Stimulated activated CD4-positive, alpha-beta T cell treated with anti-CD3 and anti-CD28 coated beads, TNF-alpha, amount 100 ng/mL, for 4 hours (primary cell): ENCODE results near the gene TANGO2.

Source experiments
- DNase-seq, 3 experiments: peaks; one replicate each; pipeline ENCODE4 v3.0.0-alpha.2; 2020; ENCODE audit warnings: low read depth in 3 of 3

The TANGO2 gene

DNA sequence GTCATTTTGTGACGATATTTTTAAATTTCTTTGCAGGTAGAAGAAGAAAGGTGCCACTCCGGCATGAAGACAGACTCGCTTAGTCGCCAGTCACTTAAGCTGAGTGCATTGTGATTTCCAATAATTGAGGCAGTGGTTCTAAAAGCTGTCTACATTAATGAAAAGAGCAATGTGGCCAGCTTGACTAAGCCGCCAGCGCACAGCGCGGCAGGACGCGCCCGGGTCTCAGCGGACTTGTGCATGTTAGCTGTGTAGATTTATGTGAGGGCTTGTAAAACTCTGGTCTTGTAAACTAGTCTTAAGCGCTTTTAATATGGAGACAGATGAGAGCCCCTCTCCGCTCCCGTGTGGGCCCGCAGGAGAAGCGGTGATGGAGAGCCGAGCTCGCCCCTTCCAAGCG lies 64.7 kb downstream of the TANGO2 start:
- DNase-seq: no peak

DNA sequence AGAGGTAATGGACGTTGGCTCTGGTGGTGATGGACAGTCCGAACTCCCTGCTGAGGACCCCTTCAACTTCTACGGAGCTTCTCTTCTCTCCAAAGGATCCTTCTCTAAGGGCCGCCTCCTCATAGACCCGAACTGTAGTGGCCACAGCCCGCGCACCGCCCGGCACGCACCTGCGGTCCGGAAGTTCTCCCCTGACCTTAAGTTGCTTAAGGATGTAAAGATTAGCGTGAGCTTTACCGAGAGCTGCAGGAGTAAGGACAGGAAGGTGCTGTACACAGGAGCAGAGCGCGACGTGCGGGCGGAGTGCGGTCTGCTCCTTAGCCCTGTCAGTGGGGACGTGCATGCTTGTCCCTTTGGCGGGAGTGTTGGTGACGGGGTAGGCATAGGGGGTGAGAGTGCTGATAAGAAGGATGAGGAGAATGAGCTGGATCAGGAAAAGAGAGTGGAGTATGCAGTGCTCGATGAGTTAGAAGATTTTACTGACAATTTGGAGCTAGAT lies 65.2 kb downstream of the TANGO2 start:
- DNase-seq: no peak

DNA sequence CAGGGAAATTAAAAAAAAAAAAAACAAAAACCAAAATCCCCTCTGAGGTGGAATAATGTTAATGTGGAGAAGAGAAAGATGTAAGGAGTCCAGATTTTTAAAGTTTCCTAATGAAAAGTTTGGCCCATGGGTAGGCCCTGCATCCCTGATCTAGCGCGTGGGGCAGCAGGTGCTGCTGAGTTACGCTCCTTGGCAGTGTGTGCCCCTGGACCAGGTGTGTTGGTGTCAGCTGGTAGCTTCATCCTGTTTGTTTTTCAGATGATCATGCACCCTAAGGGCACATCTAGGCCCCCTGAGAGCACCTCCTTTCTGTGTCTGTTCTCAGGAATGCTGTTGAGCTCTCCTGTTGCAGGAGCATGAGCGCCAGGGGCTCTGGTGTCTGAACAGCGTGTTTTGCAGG lies 65.9 kb downstream of the TANGO2 start:
- DNase-seq: no peak

DNA sequence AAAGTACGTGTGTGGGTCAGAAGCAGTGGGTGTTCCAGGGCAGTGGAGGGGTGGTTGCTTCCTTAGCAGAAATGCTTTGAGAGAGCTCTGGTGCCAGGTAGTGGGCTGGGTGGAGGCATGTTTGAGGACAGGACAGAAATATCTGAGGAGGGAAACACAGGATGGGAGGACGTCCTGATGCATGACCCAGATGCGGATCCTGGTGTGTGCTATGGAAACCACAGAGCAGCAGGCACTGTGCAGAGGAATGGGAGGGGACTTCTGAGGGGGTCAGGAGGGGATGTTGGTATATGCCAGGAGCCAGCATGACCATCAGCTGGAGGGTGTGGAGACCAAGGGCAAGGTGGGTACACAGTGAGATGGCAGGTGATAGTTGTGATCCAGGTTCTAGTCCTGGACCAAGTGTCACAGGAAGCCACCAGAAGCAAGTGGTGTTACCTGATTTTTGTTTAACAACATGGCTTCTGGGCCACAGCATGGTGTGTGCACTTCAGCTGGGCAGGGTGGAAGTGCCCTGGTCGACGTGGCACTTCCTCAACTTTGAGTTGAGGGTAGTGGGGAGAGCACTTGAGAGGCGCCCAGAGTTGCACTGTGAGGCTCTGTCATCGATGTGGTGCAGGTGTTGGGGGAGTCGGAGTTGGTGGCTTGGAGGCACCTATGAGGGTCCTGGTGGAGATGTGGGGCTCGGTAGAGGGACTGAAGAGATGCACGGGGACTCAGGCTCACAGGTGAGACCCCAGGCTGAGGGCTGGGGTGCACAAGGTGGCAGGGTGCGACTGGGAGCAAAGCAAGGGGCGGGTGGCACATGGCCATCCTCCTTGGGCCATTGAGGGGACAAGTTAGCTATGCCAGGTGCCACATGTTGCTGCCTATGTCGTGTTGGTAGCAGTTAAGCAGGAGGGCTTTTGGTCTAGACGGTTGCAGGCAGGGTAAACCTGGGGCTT lies 66.7 kb downstream of the TANGO2 start:
- DNase-seq: no peak

DNA sequence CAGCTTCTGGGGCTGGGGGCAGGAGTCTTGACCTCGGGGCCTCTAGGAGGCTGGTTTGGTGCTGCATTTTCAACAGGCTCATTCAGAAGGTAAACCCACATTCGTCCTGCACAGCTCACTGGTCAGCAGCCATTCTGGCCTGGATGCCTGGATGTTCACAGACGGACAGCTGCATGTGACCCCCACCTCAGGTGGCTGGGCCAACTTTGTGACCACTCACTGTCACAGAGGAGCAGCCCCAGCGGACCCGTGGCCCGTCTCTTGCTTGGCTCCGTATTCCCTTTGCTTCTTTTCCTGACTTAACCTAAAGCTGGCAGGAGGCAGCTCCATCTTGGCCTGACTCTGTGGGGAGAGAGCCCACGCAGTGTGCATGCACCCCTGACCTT lies 67.3 kb downstream of the TANGO2 start:
- DNase-seq: no peak

DNA sequence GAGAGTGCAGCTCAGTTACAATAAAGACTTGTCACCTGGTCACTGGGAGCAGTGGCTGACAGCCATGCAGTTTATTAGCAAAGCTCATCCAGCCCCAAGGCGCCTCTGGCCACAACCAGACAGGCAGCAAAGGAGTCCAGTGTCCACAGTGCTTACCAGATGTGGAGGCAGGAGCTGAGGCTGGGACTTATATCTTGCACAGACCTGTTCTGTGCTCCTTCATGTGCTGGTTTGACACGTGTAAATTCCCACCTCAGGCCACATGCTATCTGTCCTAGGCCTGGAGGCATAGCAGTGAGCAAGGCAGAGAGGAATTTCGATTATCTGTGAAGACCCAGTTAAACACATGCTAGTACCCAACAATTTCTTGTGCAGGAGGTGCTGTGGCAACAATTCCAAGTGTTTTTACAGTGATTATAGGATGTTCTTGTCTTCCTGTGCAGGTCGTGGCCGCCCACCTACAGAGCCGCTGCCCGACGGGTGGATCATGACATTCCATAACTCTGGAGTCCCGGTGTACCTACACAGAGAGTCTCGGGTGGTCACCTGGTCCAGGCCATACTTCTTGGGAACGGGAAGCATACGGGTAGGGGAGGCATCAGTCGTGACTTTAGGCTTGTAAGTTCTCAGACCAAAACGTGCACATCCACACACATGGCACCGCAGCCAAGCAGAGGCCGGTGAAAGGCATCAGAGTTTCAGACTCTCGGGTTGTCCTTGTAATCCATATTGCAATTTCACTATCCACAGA lies 68.5 kb downstream of the TANGO2 start:
- DNase-seq: no peak

DNA sequence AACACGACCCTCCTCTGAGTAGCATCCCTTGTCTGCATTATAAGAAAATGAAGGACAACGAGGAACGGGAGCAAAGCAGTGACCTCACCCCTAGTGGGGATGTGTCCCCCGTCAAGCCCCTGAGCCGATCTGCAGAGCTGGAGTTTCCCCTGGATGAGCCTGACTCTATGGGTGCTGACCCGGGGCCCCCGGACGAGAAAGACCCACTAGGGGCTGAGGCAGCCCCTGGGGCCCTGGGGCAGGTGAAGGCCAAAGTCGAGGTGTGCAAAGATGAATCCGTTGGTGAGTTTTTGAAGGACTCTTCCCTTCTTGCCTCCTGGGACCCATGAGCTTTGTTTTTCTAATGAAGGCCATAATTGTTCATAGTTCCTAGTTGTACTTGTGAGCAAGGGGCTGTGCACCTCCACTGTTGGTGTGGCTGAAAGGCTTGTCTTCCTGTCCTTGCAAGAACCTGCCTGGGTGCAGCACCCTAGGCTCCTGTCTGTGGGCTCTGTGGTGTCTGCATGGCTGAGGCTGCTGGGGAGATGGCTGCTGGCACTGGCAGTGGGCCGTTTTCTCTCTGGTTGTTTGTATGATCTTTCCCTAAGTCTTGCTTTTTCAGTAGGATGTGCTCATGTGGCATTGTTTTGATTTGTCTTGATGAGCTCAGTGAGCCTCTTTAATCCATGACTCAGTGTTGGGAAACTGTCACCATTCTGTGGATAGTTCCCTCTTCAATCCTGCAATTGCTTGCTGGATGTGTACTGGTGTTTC lies 69.2 kb downstream of the TANGO2 start:
- DNase-seq: no peak

DNA sequence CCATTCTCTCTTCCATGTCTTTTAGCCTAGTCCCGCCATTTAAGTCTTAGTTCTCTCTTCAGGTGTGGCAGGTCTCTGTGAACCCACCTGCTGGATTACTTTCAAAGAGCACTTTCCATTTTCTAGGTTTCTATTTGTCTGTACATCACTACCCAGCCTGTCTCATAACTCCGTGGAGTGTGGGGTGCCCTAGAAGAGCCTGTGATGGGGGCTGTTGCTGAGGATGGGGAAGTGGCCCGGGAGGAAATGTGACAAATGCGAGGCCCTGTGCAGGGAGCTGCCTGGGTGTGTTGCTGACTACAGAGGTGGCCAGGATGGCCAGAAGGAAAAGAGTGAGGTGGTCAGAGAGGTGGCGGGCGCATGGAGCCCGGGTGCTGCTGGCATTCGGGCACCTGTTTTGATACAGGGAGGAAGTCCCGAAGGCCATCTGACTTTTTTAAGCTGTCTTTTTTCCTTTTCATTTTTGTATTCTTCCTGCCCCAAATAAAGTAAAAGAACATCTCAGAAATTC lies 69.9 kb downstream of the TANGO2 start:
- no peak for DNase-seq

DNA sequence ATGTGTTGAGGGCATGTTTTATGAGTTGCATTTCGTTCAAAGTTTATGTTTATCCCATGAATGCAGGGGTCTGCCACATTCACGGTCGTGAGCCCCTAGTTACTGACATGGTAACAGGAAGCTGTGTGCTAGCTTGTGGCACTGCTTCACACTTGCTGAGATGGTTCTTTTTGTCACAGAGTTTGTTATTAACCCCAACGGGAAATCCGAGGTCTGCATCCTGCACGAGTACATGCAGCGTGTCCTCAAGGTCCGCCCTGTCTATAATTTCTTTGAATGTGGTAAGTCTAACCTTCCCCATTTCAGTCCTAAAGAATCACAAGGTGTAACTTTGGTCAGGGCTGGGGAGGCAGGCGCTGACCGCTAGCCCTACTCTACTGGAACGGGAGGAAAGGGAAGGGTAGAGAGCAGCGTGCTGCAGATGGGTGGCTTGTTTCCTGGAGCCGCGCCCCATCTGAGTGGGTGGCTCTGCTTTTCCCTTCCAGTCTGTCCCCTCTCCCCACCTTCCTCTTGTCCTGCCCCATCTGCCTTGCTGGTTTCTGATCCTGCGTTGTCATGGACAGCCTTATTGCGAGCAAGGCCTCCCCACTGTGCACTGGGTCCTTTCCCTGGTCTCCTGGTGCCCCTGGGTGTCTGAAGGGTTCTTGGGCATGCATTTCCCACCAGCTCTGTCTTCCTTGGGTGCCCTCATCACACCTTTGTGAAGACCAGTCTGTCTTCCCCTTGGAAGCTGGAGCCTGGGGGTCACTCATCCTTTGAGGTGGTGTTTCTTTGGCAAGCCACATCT lies 71.0 kb downstream of the TANGO2 start:
- DNase-seq: no peak

DNA sequence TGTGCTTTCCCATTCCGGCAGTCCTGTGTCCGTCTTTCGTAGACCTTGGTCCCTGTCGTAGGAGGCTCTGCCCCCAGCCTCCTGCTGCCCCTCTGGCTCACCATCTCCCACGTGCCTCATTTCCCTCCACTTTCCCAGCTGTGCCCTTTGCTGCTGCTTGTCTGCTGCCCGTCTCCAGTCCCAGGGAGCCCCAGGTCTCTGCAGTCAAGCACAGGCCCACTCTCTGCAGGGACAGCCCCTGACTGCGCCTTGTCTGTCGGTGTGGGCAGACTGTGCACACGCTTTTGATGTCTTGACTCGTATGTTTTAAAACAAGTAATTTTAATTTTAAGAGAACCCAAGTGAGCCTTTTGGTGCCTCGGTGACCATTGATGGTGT lies 71.6 kb downstream of the TANGO2 start:
- DNase-seq: no peak

DNA sequence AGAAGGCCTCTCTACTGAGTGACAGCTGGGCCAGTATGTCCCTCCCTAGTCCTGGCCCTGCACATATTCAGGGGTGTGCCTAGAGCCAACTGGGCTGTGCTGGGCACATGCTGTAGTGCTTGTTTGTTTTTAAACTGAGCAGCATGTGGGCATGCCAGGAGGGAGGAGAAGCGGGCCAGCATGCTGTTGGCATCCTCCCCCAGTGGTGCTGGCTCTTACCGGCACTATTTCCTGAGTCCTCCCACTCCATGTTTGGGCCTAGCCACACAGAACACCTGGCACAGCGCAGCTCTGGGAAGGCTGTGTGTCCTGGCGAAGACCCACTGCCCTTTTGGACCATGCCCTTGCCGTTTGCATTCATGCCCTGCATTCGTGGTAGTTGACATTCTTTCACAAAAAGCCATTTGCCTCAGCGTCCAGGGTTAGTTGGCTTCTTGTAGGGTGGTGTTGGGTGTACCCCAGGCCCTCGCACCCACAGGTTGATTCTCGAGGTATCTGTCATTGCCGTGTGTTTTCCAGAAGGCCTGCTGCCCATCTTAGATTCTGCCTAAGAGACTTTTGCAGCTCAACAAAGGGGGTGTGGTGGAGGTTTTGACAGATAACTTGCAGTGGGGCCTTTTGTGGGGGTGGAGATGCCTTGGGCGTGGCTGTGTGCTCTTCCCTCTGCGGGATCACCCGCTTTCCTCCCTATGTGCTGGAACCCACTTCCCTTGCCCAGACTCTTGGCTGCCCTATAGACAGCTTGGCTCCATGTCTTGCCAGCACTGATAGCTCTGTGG lies 72.7 kb downstream of the TANGO2 start:
- DNase-seq: no peak

DNA sequence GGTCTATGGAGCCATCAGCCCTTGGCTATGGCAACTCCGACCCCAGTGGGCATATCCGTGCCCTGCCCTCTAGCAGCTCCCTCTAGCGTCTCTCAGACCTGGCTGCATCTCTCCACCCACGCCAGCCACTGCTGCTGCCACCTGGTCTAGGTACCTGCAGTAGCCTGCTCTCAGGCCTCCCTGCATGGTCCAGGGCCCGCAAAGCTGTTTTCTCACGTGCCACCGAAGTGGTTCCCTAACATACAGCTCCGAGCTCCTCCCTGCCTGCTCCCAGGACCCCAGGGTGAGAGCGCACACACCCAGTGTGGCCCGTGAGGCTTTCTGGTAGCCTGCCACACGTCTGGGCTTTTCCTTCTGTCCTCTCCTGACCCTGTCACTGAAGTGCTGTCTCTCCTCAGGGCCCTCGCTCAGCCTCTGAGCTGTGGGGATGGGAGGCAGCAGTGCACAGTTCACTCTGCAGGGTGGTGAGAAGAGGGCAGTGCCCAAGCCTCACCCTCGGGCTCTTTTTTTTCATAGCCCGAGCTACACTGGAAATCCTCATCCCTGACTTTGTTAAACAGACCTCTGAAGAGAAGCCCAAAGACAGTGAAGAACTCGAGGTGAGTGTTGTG lies 73.4 kb downstream of the TANGO2 start:
- DNase-seq: no peak

DNA sequence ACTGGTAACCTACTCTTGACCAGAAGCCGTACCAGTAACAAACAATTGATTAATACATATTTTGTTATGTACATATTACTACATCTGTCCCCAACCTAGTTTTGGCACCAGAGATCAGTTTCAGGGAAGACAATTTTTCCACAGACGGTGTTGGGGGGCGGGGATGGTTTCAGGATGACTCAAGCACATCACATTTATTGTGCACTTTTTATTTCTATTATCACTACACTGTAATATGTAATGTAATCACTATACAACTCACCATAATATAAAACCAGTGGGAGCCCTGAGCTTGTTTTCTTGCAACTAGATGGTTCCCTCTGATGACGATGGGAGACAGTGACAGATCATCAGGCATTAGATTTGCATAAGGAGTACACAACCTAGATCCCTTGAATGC lies 74.6 kb downstream of the TANGO2 start:
- no peak for DNase-seq

DNA sequence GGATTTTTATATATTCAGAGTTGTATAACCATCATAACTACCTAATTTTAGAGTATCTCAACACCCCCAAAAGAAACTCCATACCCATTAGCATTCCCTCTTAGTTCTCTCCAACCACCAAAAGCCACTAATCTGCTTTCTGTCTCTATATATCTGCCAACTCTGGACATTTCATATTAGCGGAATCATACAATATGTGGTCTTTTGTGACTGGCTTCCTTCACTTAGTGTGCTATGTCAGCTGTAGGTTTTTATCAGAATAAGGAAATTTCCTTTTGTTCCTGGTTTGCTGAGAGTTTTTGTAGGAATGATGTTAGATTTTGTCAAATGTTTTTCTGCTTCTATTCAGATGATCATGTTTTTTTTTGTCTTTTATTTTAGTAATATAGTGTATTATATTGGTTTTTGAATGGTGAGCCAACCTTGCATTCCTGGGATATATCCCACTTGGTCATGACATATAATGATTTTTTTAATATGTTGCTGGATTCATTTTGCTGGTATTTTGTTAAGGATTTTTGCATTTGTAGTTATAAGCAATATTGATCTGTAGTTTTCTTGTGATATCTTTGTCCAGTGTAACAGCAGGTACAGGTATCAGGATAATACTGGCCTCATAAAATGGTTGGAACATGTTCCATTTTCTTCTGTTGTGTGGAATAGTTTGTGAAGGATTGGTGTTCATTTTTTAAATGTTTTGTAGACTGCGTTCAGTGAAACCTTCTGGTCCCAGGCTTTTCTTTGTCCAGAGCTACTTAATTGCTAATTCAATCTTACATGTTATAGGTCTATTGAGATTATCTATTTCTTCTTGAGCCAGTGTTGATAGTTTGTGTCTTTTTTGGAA lies 75.9 kb downstream of the TANGO2 start:
- no peak for DNase-seq

DNA sequence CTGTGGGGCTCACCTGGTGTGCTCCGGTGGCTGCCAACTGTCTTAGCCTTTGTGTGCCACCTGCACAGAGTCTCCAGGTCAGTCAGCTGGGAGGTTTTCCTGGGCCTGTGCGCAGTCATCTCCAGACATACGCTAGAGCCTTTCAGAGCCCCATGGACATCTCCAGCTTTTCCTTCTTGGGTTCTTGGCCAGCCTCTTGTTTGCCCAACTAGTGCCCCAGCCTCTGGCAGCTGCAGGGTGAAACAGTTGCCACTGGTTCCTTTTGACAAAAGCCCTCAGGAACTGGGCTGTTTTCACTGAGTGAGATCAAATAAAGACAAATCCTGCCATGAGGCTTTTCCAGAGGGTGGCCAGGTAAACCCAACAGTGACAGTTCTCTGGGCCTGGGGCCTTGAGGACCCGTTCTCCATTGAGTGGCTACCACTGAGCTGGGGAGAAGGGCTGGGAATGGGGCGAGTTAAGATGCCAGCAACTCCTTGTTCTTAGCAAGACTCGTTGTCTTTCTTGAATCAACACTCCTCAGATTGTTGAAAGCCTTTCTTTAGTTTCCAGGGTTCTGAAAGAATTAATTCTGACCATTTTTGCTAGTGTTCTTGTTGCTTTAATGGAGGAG lies 78.3 kb downstream of the TANGO2 start:
- DNase-seq: no peak

DNA sequence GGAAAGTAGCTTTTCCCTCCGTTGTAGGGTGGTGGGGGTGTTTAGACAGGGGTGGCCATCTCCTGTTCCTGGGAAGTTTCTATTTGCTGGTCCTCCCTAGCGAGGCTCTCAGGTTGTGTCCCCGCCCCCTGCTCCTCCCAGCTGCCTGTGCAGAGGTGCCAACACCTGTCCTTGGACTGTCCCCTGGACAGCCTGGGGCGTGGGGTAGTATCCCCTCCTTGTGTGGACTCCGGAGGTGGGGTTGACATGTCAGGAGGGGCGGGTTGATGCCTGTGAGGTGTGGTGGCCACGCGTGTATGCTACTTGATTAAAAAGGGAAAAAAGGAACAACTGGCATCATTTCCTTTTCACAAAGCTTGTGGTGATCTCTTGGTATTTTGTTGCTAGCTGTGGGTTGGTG lies 80.7 kb downstream of the TANGO2 start:
- DNase-seq: no peak

DNA sequence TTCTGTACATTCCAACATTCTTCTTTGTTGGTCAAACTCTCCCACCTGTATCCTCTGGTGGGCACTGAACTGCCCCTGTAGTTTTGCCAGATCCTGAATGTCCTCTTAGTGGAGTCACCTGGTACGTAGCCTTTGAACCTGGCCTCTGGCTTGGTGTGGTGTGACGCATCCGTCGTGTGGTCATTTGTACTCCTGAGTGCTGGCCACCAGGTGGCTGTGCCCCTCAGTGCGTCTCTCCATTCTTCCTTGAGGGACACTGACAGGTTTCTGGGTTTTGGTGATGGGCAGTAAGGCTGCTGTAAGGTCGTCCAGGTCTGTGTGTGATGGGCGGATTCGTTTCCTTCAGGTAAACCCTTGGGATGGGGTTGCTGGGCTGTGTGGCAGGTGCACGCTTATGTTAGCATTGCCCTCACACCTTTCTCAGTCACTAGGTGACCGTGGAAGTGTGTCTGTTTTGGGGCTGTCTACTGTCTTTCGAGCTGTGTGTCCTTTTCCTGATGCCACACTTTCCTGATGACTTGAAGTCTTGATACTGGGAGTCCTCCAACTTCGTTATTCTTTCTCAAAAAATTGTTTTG lies 81.4 kb downstream of the TANGO2 start:
- no peak for DNase-seq
